HepG2 (cell line): ENCODE results near the gene MRPS35. TPM values are rescaled to one million over a fixed set of nuclear protein-coding genes. Genes with fewer than 3 reads are reported as not detected.
A peak's percentile ranks its signal among the peaks of the same experiment; 100 is the strongest.

Experiments used
- CBX2 ChIP-seq, 2 experiments: fragments of 200-600 bp in 1 of 2; sonication (generic); formaldehyde crosslinking in 1 of 2; IDR thresholded peaks; 2 replicates each; pipeline versions ENCODE4 v1.7.0 to v1.8.1; 2018 to 2022; ENCODE audit warnings: low read depth in 2 of 2, low read length in 1 of 2, mild to moderate bottlenecking in 1 of 2, missing genetic modification reagents in 1 of 2
- CSRNP1 ChIP-seq: sonication (generic); formaldehyde crosslinking; IDR thresholded peaks from 2 replicates; pipeline ENCODE4 v1.8.1; 2023; ENCODE audit warnings: mild to moderate bottlenecking, missing genetic modification reagents
- DRAP1 ChIP-seq: IDR thresholded peaks from 2 replicates; pipeline ENCODE4 v1.6.1; 2016; ENCODE audit warnings: missing genetic modification reagents, missing compliant biosample characterization
- SSRP1 ChIP-seq: IDR thresholded peaks from 2 replicates; pipeline ENCODE4 v1.6.1; 2016; ENCODE audit warnings: control low read depth
- TCF12 ChIP-seq, 2 experiments: fragments of 450-650 bp in 1 of 2; sonication (generic) in 1 of 2; formaldehyde crosslinking in 1 of 2; IDR thresholded peaks; 2 replicates each; pipeline versions ENCODE4 v1.6.1 to v1.8.0; 2017 to 2022; ENCODE audit warnings: antibody characterized with exemption in 1 of 2, mild to moderate bottlenecking in 1 of 2, missing genetic modification reagents in 1 of 2, moderate library complexity in 1 of 2
- TOE1 ChIP-seq: sonication (generic); formaldehyde crosslinking; IDR thresholded peaks from 2 replicates; pipeline ENCODE4 v1.4.0; 2020; ENCODE audit warnings: mild to moderate bottlenecking, missing genetic modification reagents
- YEATS2 ChIP-seq: sonication (generic); formaldehyde crosslinking; IDR thresholded peaks from 2 replicates; pipeline ENCODE4 v1.4.0; 2020; ENCODE audit warnings: missing genetic modification reagents, borderline replicate concordance
- ZFP1 ChIP-seq: IDR thresholded peaks from 2 replicates; pipeline ENCODE4 v1.6.1; 2016
- ZNF296 ChIP-seq: sonication (generic); formaldehyde crosslinking; conservative IDR thresholded peaks from 2 replicates; pipeline ENCODE4 v1.5.0; 2020; ENCODE audit warnings: mild to moderate bottlenecking, missing genetic modification reagents
- ZNF331 ChIP-seq: sonication (generic); formaldehyde crosslinking; IDR thresholded peaks from 2 replicates; pipeline ENCODE4 v1.4.0; 2020; ENCODE audit warnings: missing genetic modification reagents
- ZNF652 ChIP-seq: IDR thresholded peaks from 2 replicates; pipeline ENCODE4 v1.6.1; 2016; ENCODE audit warnings: low read depth, borderline replicate concordance
- polyA plus RNA-seq, 8 experiments: library from polyadenylated mRNA; depleted of rRNA in 3 of 8; stranded (reverse) in 7 of 8; unstranded in 1 of 8; fragments of >200 nt; fragmentation: Illumina TruSeq in 4 of 8; extraction: Trizol in 4 of 8; gene quantifications; 2 replicates each; pipeline versions ENCODE4 v1.2.1 to v1.2.3, GENCODE V29; 2011 to 2016; ENCODE audit warnings: low read depth in 4 of 8, missing spikeins in 1 of 8, mixed read lengths in 1 of 8; ENCODE audit not compliant: insufficient read depth in 1 of 8
- total RNA-seq, 5 experiments: library from RNA; depleted of rRNA; stranded (reverse); fragments of >200 nt; fragmentation: Illumina TruSeq; extraction: Trizol; gene quantifications; 2 replicates each; pipeline ENCODE4 v1.2.3, GENCODE V29; 2016; ENCODE audit warnings: low read depth in 1 of 5

The MRPS35 gene
- total and polyA plus RNA-seq, 2 of the 13 experiments (the other 11 are each of a cell fraction or from before 2014, with no cell fraction given) = 63.4 to 104 TPM

- TF ChIP-seq ZNF296 (CRISPR knock-in tag) (no peak), TCF12 (IDR thresholded peaks at IDR 0.05) (no peak), TCF12 (CRISPR knock-in tag; IDR thresholded peaks at IDR 0.05) (no peak), ZNF331 (CRISPR knock-in tag) (peak; percentile 45; the same call in 1 of the 2 replicates), CSRNP1 (CRISPR knock-in tag) (no peak), SSRP1 (CRISPR knock-in tag) (no peak), YEATS2 (CRISPR knock-in tag) (0 out of 2 replicates have a peak, but pooled peaks have one; percentile 25), CBX2 (IDR thresholded peaks at IDR 0.05; ENCODE audit: low read depth, low read length) (no peak), CBX2 (CRISPR knock-in tag; IDR thresholded peaks at IDR 0.05; ENCODE audit: low read depth) (no peak), DRAP1 (CRISPR knock-in tag) (no peak), ZNF652 (0 out of 2 replicates have a peak, but pooled peaks have one; percentile 22), ZFP1 (CRISPR knock-in tag) (0 out of 2 replicates have a peak, but pooled peaks have one; percentile 35), TOE1 (no peak)
Observed at GRCh38 chr12:27703720-27704452, 6.7 kb upstream of the MRPS35 start (continued).
